Panc1 (cell line): Measurements from ENCODE around the gene PRKCA. TPM values are rescaled to one million over a fixed set of nuclear protein-coding genes. Genes with fewer than 3 reads are reported as not detected.

Experiments used
- ATAC-seq: fragments of 200-7000 bp; cut with Tn5 transposase; 2 replicates; pipeline ENCODE4 v1.9.1; 2020; ENCODE audit warnings: mild to moderate bottlenecking, moderate library complexity
- BruUV-seq: library from RNA; stranded (reverse); fragments of 400-500 nt; replicated peaks from 2 replicates; lab custom pipeline; 2021; lab: Mats Ljungman, UMichigan
- CTCF ChIA-PET: fragments of 300-600 bp; sonication (Branson Sonifier 250); formaldehyde crosslinking; loops from one replicate; lab custom pipeline; 2022; ENCODE audit warnings: antibody characterized with exemption; lab: Charles Lee
- POLR2A ChIA-PET: fragments of 300-600 bp; sonication (Branson Sonifier 250); formaldehyde crosslinking; loops from one replicate; lab custom pipeline; 2022; ENCODE audit warnings: antibody characterized with exemption; lab: Charles Lee
- DNase-seq: peaks from one replicate; pipeline ENCODE4 v3.0.0-alpha.2; 2010; ENCODE audit warnings: low read depth, low spot score
- H3K27ac ChIP-seq: 2 replicates; pipeline ENCODE4 v1.5.1; 2011; ENCODE audit warnings: mild to moderate bottlenecking, low read length, inconsistent platforms
- H3K27me3 ChIP-seq: fragments of 200-500 bp; sonication (Bioruptor generic); 2 replicates; pipeline ENCODE4 v1.6.0; 2014; ENCODE audit warnings: low read length, inconsistent platforms; ENCODE audit not compliant: control insufficient read depth, insufficient read depth
- H3K36me3 ChIP-seq: fragments of 200-500 bp; sonication (Bioruptor generic); 2 replicates; pipeline ENCODE4 v1.5.1; 2014; ENCODE audit warnings: inconsistent platforms, mild to moderate bottlenecking, low read length, moderate library complexity; ENCODE audit not compliant: control insufficient read depth, insufficient read depth
- H3K4me1 ChIP-seq: 2 replicates; pipeline ENCODE4 v1.5.1; 2011; ENCODE audit warnings: inconsistent platforms, mild to moderate bottlenecking, low read length, moderate library complexity; ENCODE audit not compliant: control insufficient read depth, insufficient read depth
- H3K4me3 ChIP-seq, 2 experiments: 2 replicates each; pipeline ENCODE4 v1.5.1; 2011 to 2012; ENCODE audit warnings: low read depth in 2 of 2, low read length in 2 of 2, mild to moderate bottlenecking in 2 of 2, inconsistent platforms in 1 of 2, moderate library complexity in 1 of 2
- H3K9me3 ChIP-seq: fragments of 200-500 bp; sonication (Bioruptor generic); 2 replicates; pipeline ENCODE4 v1.5.1; 2014; ENCODE audit warnings: low read depth, mild to moderate bottlenecking, inconsistent platforms, low read length, moderate library complexity; ENCODE audit not compliant: control insufficient read depth, insufficient read depth
- CTCF ChIP-seq: fragments of 450-650 bp; IDR thresholded peaks from 2 replicates; pipeline ENCODE4 v1.5.1; 2017; ENCODE audit warnings: mild to moderate bottlenecking
- POLR2AphosphoS5 ChIP-seq: IDR thresholded peaks from 2 replicates; pipeline ENCODE4 v1.6.1; 2012; ENCODE audit warnings: mild to moderate bottlenecking, low read depth, low read length, moderate library complexity
- REST ChIP-seq, 2 experiments: IDR thresholded peaks; 2 replicates each; pipeline ENCODE4 v1.6.1; 2011 to 2012; ENCODE audit warnings: low read depth in 2 of 2, control low read depth in 1 of 2, low read length in 1 of 2, mild to moderate bottlenecking in 1 of 2, moderate library complexity in 1 of 2; ENCODE audit not compliant: insufficient read depth in 1 of 2
- SIN3A ChIP-seq: IDR thresholded peaks from 2 replicates; pipeline ENCODE4 v1.6.1; 2012; ENCODE audit warnings: low read depth, mild to moderate bottlenecking, low read length, moderate library complexity, borderline replicate concordance; ENCODE audit not compliant: insufficient read depth
- TCF7L2 ChIP-seq: IDR thresholded peaks from 2 replicates; pipeline ENCODE4 v1.6.1; 2011; ENCODE audit warnings: mild to moderate bottlenecking, low read depth, low read length, inconsistent platforms
- in situ Hi-C: cut with HindIII; loops from 2 replicates; pipeline ENCODE4 v1.10.0; 2016; ENCODE audit warnings: low sequenced_read_pairs, low pct_unique_long_range_greater_than_20kb
- intact Hi-C: fragments of 100-400 bp; cut with micrococcal nuclease; formaldehyde crosslinking; loops from one replicate; pipeline ENCODE4 v1.10.0; 2022; ENCODE audit not compliant: unreplicated experiment
- total RNA-seq: library from RNA; stranded (reverse); gene quantifications from one replicate; pipeline ENCODE4 v1.2.1, GENCODE V29; 2021; ENCODE audit not compliant: unreplicated experiment

The PRKCA gene
- total RNA-seq, 1 experiment from 2014 or later: 53.0 TPM

- intact Hi-C loops (no loop called here), in situ Hi-C loops (no loop called here)
- TF ChIP-seq CTCF (no peak), REST (IDR thresholded peaks at IDR 0.05; ENCODE audit: insufficient read depth in 1 of 2, low read depth in 2 of 2, low read length in 1 of 2) (no peak), TCF7L2 (no peak), POLR2AphosphoS5 (no peak), SIN3A (no peak)
- no peak for DNase-seq
- no peaks in the 10 kb centered on the region for H3K27me3 ChIP-seq
- H3K4me1 ChIP-seq: peaks cover 22% of the 10 kb centered on the region
- no peak for ATAC-seq
- no peak overlapping the region; the same call in 1 of the 2 replicates for H3K27ac ChIP-seq
- POLR2A ChIA-PET: no interaction called here
- no peaks in the 10 kb centered on the region for H3K9me3 ChIP-seq
- no peak overlapping the region for H3K4me3 ChIP-seq
- H3K36me3 ChIP-seq: no peaks in the 10 kb centered on the region
- CTCF ChIA-PET: no interaction called here
- BruUV-seq: no TSS peak
These were observed 129.5 kb downstream of the PRKCA start for GRCh38 chr17:66431910-66432309.

GRCh38 chr17:66432411-66432957 is 130.1 kb downstream of the PRKCA start:
- peaks cover 22% of the 10 kb centered on the region for H3K4me1 ChIP-seq
- no peak for DNase-seq
- TF ChIP-seq POLR2AphosphoS5 (no peak), TCF7L2 (no peak), REST (IDR thresholded peaks at IDR 0.05; ENCODE audit: insufficient read depth in 1 of 2, low read depth in 2 of 2, low read length in 1 of 2) (no peak), CTCF (no peak), SIN3A (no peak)
- no TSS peak for BruUV-seq
- ATAC-seq: no peak
- no peak overlapping the region for H3K4me3 ChIP-seq
- H3K27me3 ChIP-seq: no peaks in the 10 kb centered on the region
- no peak overlapping the region; the same call in 1 of the 2 replicates for H3K27ac ChIP-seq
- ChIA-PET POLR2A (no interaction called here), CTCF (no interaction called here)
- intact Hi-C loops: no loop called here
- in situ Hi-C loops: no loop called here
- no peaks in the 10 kb centered on the region for H3K36me3 ChIP-seq
- no peaks in the 10 kb centered on the region for H3K9me3 ChIP-seq
